Esophagus muscularis mucosa (tissue), 4 donors: ENCODE measurements around the gene PDCD1. TPM values are rescaled to one million over a fixed set of nuclear protein-coding genes. Genes with fewer than 3 reads are reported as not detected.

Source experiments
- DNase-seq: peaks from one replicate; pipeline ENCODE4 v3.0.0-alpha.2; 2017; ENCODE audit errors: extremely low spot score
- H3K27ac ChIP-seq, 4 donors: fragments of 200-600 bp; sonication (generic); replicated peaks in 1 of 4; 1 replicate in 3 of 4; 2 replicates in 1 of 4; pipeline ENCODE4 v1.5.1; 2016 to 2019; ENCODE audit warnings: mild to moderate bottlenecking in 1 of 4
- H3K27me3 ChIP-seq, 4 donors: fragments of 200-600 bp; sonication (generic); one replicate each; pipeline versions ENCODE4 v1.5.1 to v1.6.0; 2016 to 2019
- H3K36me3 ChIP-seq, 4 donors: fragments of 200-600 bp; sonication (generic); one replicate each; pipeline ENCODE4 v1.5.1; 2016 to 2019
- H3K4me1 ChIP-seq, 4 donors: fragments of 200-600 bp; sonication (generic); one replicate each; pipeline ENCODE4 v1.5.1; 2016 to 2019
- H3K4me3 ChIP-seq, 4 donors: fragments of 200-600 bp; sonication (generic); 1 replicate in 2 of 4; 2 replicates in 2 of 4; pipeline ENCODE4 v1.5.1; 2016 to 2019; ENCODE audit warnings: mild to moderate bottlenecking in 4 of 4, moderate library complexity in 1 of 4
- H3K9me3 ChIP-seq, 4 donors: fragments of 200-600 bp; sonication (generic); 1 replicate in 3 of 4; 2 replicates in 1 of 4; pipeline ENCODE4 v1.5.1; 2016 to 2019
- CTCF ChIP-seq, 3 experiments: fragments of 200-600 bp in 2 of 3; fragments of 450-650 bp in 1 of 3; sonication (generic) in 2 of 3; IDR thresholded peaks; one replicate each; pipeline ENCODE4 v1.5.1; 2017 to 2019; ENCODE audit warnings: antibody characterized with exemption in 3 of 3, mild to moderate bottlenecking in 2 of 3, moderate library complexity in 1 of 3
- EP300 ChIP-seq: sonication (generic); formaldehyde crosslinking; IDR thresholded peaks from one replicate; pipeline ENCODE4 v1.6.1; 2017; ENCODE audit warnings: antibody characterized with exemption
- POLR2A ChIP-seq: fragments of 450-650 bp; IDR thresholded peaks from one replicate; pipeline ENCODE4 v1.6.1; 2017; ENCODE audit warnings: antibody characterized with exemption, moderate library complexity, mild to moderate bottlenecking, low read depth
- POLR2AphosphoS5 ChIP-seq, 2 donors: sonication (generic); formaldehyde crosslinking; IDR thresholded peaks; one replicate each; pipeline ENCODE4 v1.6.1; 2017; ENCODE audit warnings: antibody characterized with exemption in 2 of 2
- WGBS: methylation state at CpG from one replicate; pipeline ENCODE4 v1.1.5; 2018; 5-methylcytosine and 5-hydroxymethylcytosine counted together
- intact Hi-C: fragments of 100-400 bp; cut with DNase I; formaldehyde crosslinking; loops from one replicate; pipeline ENCODE4 v1.15.1; 2023
- total RNA-seq, 4 donors: library from RNA; depleted of rRNA; stranded (reverse); fragments of >200 nt; gene quantifications; one replicate each; pipeline versions ENCODE4 v1.1.0 to v1.2.1, GENCODE V29; 2016

The PDCD1 gene
- total RNA-seq, 4 donors from 2014 or later: 0.11 to 2.5 (median 1.2) TPM

- Histone ChIP-seq H3K4me3 (no peak overlapping the region), H3K4me1 (peaks cover 14 to 49% (median 37%) of the 10 kb centered on the region in 4 donors), H3K27me3 (peaks cover 0 to 12% (median 1%) of the 10 kb centered on the region in 4 donors), H3K27ac (no peak overlapping the region), H3K36me3 (no peaks in the 10 kb centered on the region), H3K9me3 (no peaks in the 10 kb centered on the region)
- intact Hi-C loops: no loop called here
- no peak for DNase-seq
- TF ChIP-seq CTCF (IDR thresholded peaks at IDR 0.05) (no peak), POLR2A (no peak), POLR2AphosphoS5 (IDR thresholded peaks at IDR 0.05) (no peak), EP300 (no peak)
- 85% methylated on average over 9 of the region's 10 CpGs for WGBS
Observed at GRCh38 chr2:241896746-241897201, 38.1 kb upstream of the PDCD1 start.

DNA sequence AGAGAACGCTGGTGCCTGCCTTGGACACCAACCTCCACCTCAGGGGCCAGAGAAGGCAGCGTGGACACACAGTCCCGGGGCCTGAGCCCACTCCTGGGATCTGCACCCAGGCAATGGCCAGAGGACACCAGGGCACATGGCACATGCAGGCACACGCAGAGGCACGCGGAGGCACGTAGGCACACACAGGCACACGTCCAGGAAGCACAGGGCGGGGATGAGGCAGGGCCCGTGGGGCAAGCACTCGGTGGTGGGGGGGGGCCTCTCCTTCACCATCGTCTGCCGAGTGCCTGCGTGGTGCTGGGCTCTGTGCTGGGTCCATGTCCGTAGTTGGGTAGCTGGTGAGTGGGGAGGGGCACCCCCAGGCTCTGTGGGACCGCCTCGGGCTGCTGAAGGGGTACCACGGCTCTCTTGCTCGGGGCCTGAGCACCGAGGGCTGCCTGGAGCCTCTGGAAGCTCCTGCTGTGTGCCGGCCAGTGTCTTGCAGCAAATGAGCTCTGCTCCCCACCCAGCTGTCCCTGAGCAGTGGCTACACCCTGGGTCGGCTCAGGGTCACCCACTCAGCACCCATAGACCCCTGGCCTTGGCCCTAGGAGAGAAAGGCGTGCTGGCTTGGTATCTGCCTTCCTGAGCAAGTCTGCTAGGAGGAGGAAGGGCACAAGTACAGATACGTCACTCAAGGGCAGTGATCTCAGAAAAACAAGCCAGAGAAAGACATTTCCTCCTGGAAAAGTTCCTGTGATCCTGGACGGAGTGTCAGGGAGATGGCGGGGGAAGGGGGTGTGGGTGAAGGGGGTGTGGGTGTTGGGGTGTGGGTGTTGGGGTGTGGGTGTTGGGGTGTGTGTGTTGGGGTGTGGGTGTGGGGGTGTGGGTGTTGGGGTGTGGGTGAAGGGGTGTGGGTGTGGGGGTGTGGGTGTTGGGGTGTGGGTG is 37.3 kb upstream of the PDCD1 start:
- no peak overlapping the region for H3K4me3 ChIP-seq
- peaks cover 0 to 7% (median 1%) of the 10 kb centered on the region in 4 donors for H3K27me3 ChIP-seq
- intact Hi-C loops: no loop called here
- DNase-seq: no peak
- whole genome bisulfite sequencing: 78% methylated on average over 9 of the region's 26 CpGs
- peak overlapping the region; percentile 26 to 55 (median 38) for H3K27ac ChIP-seq
- H3K9me3 ChIP-seq: no peaks in the 10 kb centered on the region
- H3K36me3 ChIP-seq: no peaks in the 10 kb centered on the region
- peaks cover 14 to 45% (median 33%) of the 10 kb centered on the region in 4 donors for H3K4me1 ChIP-seq
- TF ChIP-seq POLR2AphosphoS5 (IDR thresholded peaks at IDR 0.05) (no peak), CTCF (IDR thresholded peaks at IDR 0.05) (no peak), EP300 (no peak), POLR2A (no peak)

- H3K36me3 ChIP-seq: no peaks in the 10 kb centered on the region
- H3K27ac ChIP-seq: peak overlapping the region in 1 of 4 donors; percentile 42
- WGBS: no CpG with 5 or more reads among the region's 11 CpGs
- no peak for DNase-seq
- TF ChIP-seq EP300: no peak
- no peak overlapping the region for H3K4me3 ChIP-seq
- H3K9me3 ChIP-seq: no peaks in the 10 kb centered on the region
- intact Hi-C loops: no loop called here
- H3K27me3 ChIP-seq: peaks cover 0 to 3% (median under 1%) of the 10 kb centered on the region in 4 donors
- H3K4me1 ChIP-seq: peaks cover 12 to 38% (median 32%) of the 10 kb centered on the region in 4 donors
Observed at GRCh38 chr2:241895427-241895711, 36.7 kb upstream of the PDCD1 start.

- no peaks in the 10 kb centered on the region for H3K9me3 ChIP-seq
- WGBS: 94% methylated on average over 9 of the region's 28 CpGs
- peaks cover 6 to 33% (median 26%) of the 10 kb centered on the region in 4 donors for H3K4me1 ChIP-seq
- intact Hi-C loops: no loop called here
- DNase-seq: no peak
- no peak overlapping the region for H3K4me3 ChIP-seq
- H3K36me3 ChIP-seq: no peaks in the 10 kb centered on the region
- TF ChIP-seq POLR2A (no peak), POLR2AphosphoS5 (IDR thresholded peaks at IDR 0.05) (no peak), CTCF (IDR thresholded peaks at IDR 0.05) (no peak), EP300 (no peak)
- H3K27ac ChIP-seq: no peak overlapping the region
- H3K27me3 ChIP-seq: peaks cover 0 to 3% (median 0%) of the 10 kb centered on the region in 4 donors
Observed at GRCh38 chr2:241894681-241895426, 36.2 kb upstream of the PDCD1 start.

- Histone ChIP-seq H3K27me3 (peaks cover 0 to 3% (median 0%) of the 10 kb centered on the region in 4 donors), H3K27ac (no peak overlapping the region), H3K4me3 (no peak overlapping the region), H3K4me1 (peaks cover 4 to 26% (median 21%) of the 10 kb centered on the region in 4 donors), H3K9me3 (no peaks in the 10 kb centered on the region), H3K36me3 (no peaks in the 10 kb centered on the region)
- TF ChIP-seq EP300 (no peak), POLR2A (no peak), POLR2AphosphoS5 (IDR thresholded peaks at IDR 0.05) (no peak), CTCF (IDR thresholded peaks at IDR 0.05) (no peak)
- intact Hi-C loops: no loop called here
- DNase-seq: no peak
- WGBS: 85% methylated on average over 13 of the region's 23 CpGs
Observed at GRCh38 chr2:241894056-241894641, 35.5 kb upstream of the PDCD1 start.
